ENCODE results near the gene PAM.

DNA sequence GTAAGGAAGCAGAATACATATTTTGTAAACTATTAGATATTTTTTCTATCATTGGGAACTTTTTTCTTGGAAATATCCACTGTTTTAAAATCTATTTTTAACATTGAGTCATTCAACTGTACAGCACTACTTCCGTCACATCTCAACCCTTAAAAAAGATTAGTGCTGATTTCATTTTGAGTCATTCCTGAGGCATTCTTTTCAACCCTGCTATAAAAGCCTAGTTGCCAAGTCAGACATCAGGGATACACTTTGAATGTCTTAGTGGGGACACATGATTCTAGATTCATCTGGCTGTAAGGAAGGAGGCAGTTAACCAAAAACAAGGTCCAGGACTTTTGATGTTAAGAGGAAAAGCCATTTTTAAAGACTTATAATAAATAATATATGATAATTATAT lies 203.9 kb downstream of the PAM start:
- TF ChIP-seq, protein P1, sequence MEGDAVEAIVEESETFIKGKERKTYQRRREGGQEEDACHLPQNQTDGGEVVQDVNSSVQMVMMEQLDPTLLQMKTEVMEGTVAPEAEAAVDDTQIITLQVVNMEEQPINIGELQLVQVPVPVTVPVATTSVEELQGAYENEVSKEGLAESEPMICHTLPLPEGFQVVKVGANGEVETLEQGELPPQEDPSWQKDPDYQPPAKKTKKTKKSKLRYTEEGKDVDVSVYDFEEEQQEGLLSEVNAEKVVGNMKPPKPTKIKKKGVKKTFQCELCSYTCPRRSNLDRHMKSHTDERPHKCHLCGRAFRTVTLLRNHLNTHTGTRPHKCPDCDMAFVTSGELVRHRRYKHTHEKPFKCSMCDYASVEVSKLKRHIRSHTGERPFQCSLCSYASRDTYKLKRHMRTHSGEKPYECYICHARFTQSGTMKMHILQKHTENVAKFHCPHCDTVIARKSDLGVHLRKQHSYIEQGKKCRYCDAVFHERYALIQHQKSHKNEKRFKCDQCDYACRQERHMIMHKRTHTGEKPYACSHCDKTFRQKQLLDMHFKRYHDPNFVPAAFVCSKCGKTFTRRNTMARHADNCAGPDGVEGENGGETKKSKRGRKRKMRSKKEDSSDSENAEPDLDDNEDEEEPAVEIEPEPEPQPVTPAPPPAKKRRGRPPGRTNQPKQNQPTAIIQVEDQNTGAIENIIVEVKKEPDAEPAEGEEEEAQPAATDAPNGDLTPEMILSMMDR (IDR thresholded peaks at IDR 0.05; ENCODE audit: poor library complexity, severe bottlenecking): no peak
- TF ChIP-seq EP300 (conservative IDR thresholded peaks at IDR 0.05; ENCODE audit: poor library complexity, severe bottlenecking): no peak

All from neural cell (in vitro differentiated cells).